Uterus (tissue), 2 donors: ENCODE results near the gene SERPINB11.

ENCODE experiments used
- POLR2A ChIP-seq, 2 donors: fragments of 450-650 bp; IDR thresholded peaks; one replicate each; pipeline ENCODE4 v1.6.1; 2016; ENCODE audit warnings: antibody characterized with exemption in 2 of 2, mild to moderate bottlenecking in 1 of 2, moderate library complexity in 1 of 2
- TF ChIP-seq, protein P1 (sequence below), 4 experiments: fragments of 200-600 bp in 2 of 4; fragments of 450-650 bp in 2 of 4; sonication (generic) in 2 of 4; IDR thresholded peaks; one replicate each; pipeline ENCODE4 v1.5.1; 2016 to 2019; ENCODE audit warnings: antibody characterized with exemption in 4 of 4, mild to moderate bottlenecking in 2 of 4, moderate library complexity in 1 of 4

DNA sequence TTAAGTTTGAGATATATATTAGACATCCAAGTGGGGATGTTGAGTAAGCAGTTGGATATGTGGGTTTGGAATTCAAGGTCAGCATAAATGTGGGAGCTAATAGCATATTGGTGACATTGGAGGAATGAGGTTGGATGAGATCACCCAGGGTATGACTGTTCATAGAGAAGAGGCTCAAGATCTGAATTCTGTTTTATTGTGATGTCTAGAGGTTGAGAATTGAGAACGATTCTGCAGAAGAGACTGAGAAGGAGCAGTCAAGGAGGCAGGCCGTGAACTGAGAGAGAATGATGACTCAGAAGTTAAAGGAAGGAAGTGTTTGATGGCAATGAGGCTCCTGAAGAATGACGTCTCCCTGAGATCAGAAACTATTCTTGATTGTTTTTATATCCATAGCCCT, 5.9 kb downstream of the SERPINB11 start:
- TF ChIP-seq, protein P1, sequence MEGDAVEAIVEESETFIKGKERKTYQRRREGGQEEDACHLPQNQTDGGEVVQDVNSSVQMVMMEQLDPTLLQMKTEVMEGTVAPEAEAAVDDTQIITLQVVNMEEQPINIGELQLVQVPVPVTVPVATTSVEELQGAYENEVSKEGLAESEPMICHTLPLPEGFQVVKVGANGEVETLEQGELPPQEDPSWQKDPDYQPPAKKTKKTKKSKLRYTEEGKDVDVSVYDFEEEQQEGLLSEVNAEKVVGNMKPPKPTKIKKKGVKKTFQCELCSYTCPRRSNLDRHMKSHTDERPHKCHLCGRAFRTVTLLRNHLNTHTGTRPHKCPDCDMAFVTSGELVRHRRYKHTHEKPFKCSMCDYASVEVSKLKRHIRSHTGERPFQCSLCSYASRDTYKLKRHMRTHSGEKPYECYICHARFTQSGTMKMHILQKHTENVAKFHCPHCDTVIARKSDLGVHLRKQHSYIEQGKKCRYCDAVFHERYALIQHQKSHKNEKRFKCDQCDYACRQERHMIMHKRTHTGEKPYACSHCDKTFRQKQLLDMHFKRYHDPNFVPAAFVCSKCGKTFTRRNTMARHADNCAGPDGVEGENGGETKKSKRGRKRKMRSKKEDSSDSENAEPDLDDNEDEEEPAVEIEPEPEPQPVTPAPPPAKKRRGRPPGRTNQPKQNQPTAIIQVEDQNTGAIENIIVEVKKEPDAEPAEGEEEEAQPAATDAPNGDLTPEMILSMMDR (IDR thresholded peaks at IDR 0.05), result no peak
- TF ChIP-seq POLR2A (IDR thresholded peaks at IDR 0.05), result no peak
